ENCODE measurements around the gene SUPT20H.

- TF ChIP-seq CTCF (IDR thresholded peaks at IDR 0.05; ENCODE audit: poor library complexity, severe bottlenecking), result no peak
- no peak for TF ChIP-seq EZH2 (IDR thresholded peaks at IDR 0.05; ENCODE audit: borderline replicate concordance, insufficient read depth, low read length, poor library complexity, severe bottlenecking)
- TF ChIP-seq EP300 (conservative IDR thresholded peaks at IDR 0.05; ENCODE audit: poor library complexity, severe bottlenecking), result no peak
- TF ChIP-seq SMC3 (conservative IDR thresholded peaks at IDR 0.05; ENCODE audit: poor library complexity), result no peak
- no peak for TF ChIP-seq RAD21 (conservative IDR thresholded peaks at IDR 0.05)
- TF ChIP-seq REST (IDR thresholded peaks at IDR 0.05; ENCODE audit: borderline replicate concordance), result no peak
Measured at GRCh38 chr13:36986462-36987240, 72.8 kb downstream of the SUPT20H start.

All from neural cell (in vitro differentiated cells).